ENCODE results near the gene GUCA1A.
"Not testable (repeated sequence)": the region's sequence is repeated elsewhere in the genome, so short reads cannot be mapped to it uniquely, and the experiment has no call there.

GUCA1A gene

GRCh38 chr6:42216495-42216894 lies 43.3 kb downstream of the GUCA1A start:
- not testable (repeated sequence) for DNase-seq

- DNase-seq, result no peak
These were observed 44.0 kb downstream of the GUCA1A start for GRCh38 chr6:42217157-42217518.

- peak; percentile 96 for DNase-seq
These were observed 44.6 kb downstream of the GUCA1A start, which contains the start of gene MRPS10 for GRCh38 chr6:42217519-42218367. MRPS10 (minus strand) TSS chr6:42217861; CDS start chr6:42217849, 12 bp downstream.

- no peak for DNase-seq
These were observed 47.6 kb downstream of the GUCA1A start for GRCh38 chr6:42220807-42221206.

- DNase-seq, result no peak
These were observed 48.4 kb downstream of the GUCA1A start for GRCh38 chr6:42221546-42221945.

- no peak for DNase-seq
These were observed 49.3 kb downstream of the GUCA1A start for GRCh38 chr6:42222448-42222847.

GRCh38 chr6:42224222-42225028 lies 51.3 kb downstream of the GUCA1A start:
- DNase-seq, result no peak

GRCh38 chr6:42225029-42225339 lies 51.8 kb downstream of the GUCA1A start:
- no peak for DNase-seq

- no peak for DNase-seq
These were observed 52.3 kb downstream of the GUCA1A start for GRCh38 chr6:42225419-42225818.

- DNase-seq, result no peak
These were observed 53.0 kb downstream of the GUCA1A start for GRCh38 chr6:42226161-42226611.

GRCh38 chr6:42226645-42227143 lies 53.5 kb downstream of the GUCA1A start:
- no peak for DNase-seq

GRCh38 chr6:42227173-42227850 lies 54.1 kb downstream of the GUCA1A start:
- no peak for DNase-seq

- DNase-seq, result no peak
These were observed 55.1 kb downstream of the GUCA1A start for GRCh38 chr6:42228305-42228704.
